Osteocyte (in vitro differentiated cells): ENCODE measurements around the gene FCRLA. TPM values are rescaled to one million over a fixed set of nuclear protein-coding genes. Genes with fewer than 3 reads are reported as not detected.
"Not testable (repeated sequence)": the region's sequence is repeated elsewhere in the genome, so short reads cannot be mapped to it uniquely, and the experiment has no call there.

Source experiments
- DNase-seq: peaks from one replicate; pipeline ENCODE4 v3.0.0; 2021; ENCODE audit warnings: mixed read lengths; ENCODE audit not compliant: unreplicated experiment; ENCODE audit errors: extremely low spot score
- H3K27ac Mint-ChIP-seq: one replicate; pipeline ENCODE4 v1.8.0; 2021; ENCODE audit warnings: mild to moderate bottlenecking, mixed read lengths; ENCODE audit not compliant: unreplicated experiment
- H3K27me3 Mint-ChIP-seq: one replicate; pipeline ENCODE4 v1.8.0; 2021; ENCODE audit warnings: mixed read lengths; ENCODE audit not compliant: unreplicated experiment
- H3K36me3 Mint-ChIP-seq: one replicate; pipeline ENCODE4 v1.8.0; 2021; ENCODE audit warnings: mixed read lengths; ENCODE audit not compliant: unreplicated experiment
- H3K4me1 Mint-ChIP-seq: one replicate; pipeline ENCODE4 v1.8.0; 2021; ENCODE audit warnings: mixed read lengths; ENCODE audit not compliant: unreplicated experiment
- H3K4me3 Mint-ChIP-seq: one replicate; pipeline ENCODE4 v1.8.0; 2021; ENCODE audit warnings: mild to moderate bottlenecking, moderate library complexity, mixed read lengths; ENCODE audit not compliant: unreplicated experiment
- H3K9me3 Mint-ChIP-seq: one replicate; pipeline ENCODE4 v1.8.0; 2021; ENCODE audit warnings: mixed read lengths; ENCODE audit not compliant: unreplicated experiment
- total RNA-seq: library from RNA; stranded (reverse); gene quantifications from 2 replicates; pipeline ENCODE4 v1.2.1, GENCODE V29; 2021
- TF ChIP-seq, protein P1 (sequence below): fragments of 200-600 bp; sonication (generic); IDR thresholded peaks from 2 replicates; pipeline ENCODE4 v1.5.0; 2021; ENCODE audit warnings: antibody characterized with exemption, mild to moderate bottlenecking, moderate library complexity

The FCRLA gene
- total RNA-seq, 1 donor from 2014 or later: not detected

- TF ChIP-seq, protein P1, sequence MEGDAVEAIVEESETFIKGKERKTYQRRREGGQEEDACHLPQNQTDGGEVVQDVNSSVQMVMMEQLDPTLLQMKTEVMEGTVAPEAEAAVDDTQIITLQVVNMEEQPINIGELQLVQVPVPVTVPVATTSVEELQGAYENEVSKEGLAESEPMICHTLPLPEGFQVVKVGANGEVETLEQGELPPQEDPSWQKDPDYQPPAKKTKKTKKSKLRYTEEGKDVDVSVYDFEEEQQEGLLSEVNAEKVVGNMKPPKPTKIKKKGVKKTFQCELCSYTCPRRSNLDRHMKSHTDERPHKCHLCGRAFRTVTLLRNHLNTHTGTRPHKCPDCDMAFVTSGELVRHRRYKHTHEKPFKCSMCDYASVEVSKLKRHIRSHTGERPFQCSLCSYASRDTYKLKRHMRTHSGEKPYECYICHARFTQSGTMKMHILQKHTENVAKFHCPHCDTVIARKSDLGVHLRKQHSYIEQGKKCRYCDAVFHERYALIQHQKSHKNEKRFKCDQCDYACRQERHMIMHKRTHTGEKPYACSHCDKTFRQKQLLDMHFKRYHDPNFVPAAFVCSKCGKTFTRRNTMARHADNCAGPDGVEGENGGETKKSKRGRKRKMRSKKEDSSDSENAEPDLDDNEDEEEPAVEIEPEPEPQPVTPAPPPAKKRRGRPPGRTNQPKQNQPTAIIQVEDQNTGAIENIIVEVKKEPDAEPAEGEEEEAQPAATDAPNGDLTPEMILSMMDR: no peak
- Mint-ChIP-seq H3K4me1 (no peaks in the 10 kb centered on the region), H3K36me3 (no peaks in the 10 kb centered on the region), H3K27me3 (peaks cover 29% of the 10 kb centered on the region), H3K9me3 (no peaks in the 10 kb centered on the region), H3K27ac (no peak overlapping the region), H3K4me3 (no peak overlapping the region)
- DNase-seq: peak; percentile 44
Observed at GRCh38 chr1:161691846-161692245, 15.2 kb upstream of the FCRLA start.

- H3K36me3 Mint-ChIP-seq, H3K27ac Mint-ChIP-seq, H3K4me1 Mint-ChIP-seq, H3K9me3 Mint-ChIP-seq, H3K4me3 Mint-ChIP-seq: not testable (repeated sequence)
- peaks cover 38% of the 10 kb centered on the region for H3K27me3 Mint-ChIP-seq
- DNase-seq: peak; percentile 62
Observed at GRCh38 chr1:161693020-161693712, 13.9 kb upstream of the FCRLA start.

DNA sequence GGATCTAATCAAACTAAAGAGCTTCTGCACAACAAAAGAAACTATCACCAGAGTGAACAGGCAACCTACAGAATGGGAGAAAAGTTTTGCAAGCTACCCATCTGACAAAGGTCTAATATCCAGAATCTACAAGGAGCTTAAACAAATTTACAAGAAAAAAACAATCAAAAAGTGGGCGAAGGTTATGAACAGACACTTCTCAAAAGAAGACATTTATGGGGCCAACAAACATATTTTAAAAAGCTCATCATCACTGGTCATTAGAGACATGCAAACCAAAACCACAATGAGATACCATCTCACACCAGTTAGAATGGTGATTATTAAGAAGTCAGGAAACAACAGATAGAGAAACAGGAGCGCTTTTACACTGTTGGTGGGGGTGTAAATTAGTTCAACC, 8.7 kb upstream of the FCRLA start:
- H3K4me1 Mint-ChIP-seq, H3K27ac Mint-ChIP-seq, H3K36me3 Mint-ChIP-seq: not testable (repeated sequence)

DNA sequence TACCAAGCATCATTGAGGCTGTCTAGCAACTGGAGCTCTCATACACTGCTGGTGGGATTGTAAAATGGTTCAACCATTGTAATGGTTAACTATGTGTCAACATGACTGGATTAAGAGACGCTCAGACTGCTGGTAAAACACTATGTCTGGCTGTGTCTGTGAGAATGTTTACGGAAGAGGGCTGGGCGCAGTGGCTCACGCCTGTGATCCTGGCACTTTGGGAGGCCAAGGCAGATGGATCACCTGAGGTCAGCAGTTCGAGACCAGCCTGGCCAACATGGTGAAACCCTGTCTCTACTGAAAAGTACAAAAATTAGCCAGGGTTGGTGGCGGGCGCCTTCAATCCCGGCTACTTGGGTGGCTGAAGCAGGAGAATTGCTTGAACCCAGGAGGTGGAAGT, 4.8 kb upstream of the FCRLA start:
- TF ChIP-seq, protein P1: no peak
- no peaks in the 10 kb centered on the region for H3K9me3 Mint-ChIP-seq
- no peak overlapping the region for H3K27ac Mint-ChIP-seq
- no peak overlapping the region for H3K4me3 Mint-ChIP-seq
- H3K36me3 Mint-ChIP-seq: no peaks in the 10 kb centered on the region
- peak; percentile 64 for DNase-seq
- H3K4me1 Mint-ChIP-seq: no peaks in the 10 kb centered on the region
- peaks cover 29% of the 10 kb centered on the region for H3K27me3 Mint-ChIP-seq

More for the DNA sequence above, 8.7 kb upstream of the FCRLA start:
- H3K4me3 Mint-ChIP-seq, H3K9me3 Mint-ChIP-seq, DNase-seq: not testable (repeated sequence)
- peaks cover 43% of the 10 kb centered on the region for H3K27me3 Mint-ChIP-seq

DNA sequence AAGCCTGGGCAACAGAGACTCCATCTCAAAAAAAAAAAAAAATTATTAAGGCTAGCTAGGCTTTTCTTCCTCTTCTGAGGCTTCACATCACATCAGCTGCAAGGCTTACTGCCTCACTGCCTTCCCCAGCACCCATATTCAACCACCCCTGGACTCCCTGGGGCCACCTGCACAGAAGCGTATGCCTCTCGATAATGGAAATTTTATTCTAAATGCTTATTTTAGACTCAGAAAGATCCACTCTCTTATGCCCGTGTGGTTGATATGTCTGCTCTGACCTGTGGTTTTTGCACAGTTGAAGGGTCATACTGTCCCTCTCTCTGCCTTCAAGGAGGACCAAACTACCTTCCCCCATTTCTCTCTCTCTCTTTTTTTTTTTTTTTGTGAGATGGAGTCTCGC, 1.5 kb upstream of the FCRLA start:
- Mint-ChIP-seq H3K4me1 (no peaks in the 10 kb centered on the region), H3K27me3 (peaks cover 18% of the 10 kb centered on the region), H3K4me3 (no peak overlapping the region), H3K36me3 (no peaks in the 10 kb centered on the region), H3K27ac (no peak overlapping the region), H3K9me3 (no peaks in the 10 kb centered on the region)
- no peak for DNase-seq
- TF ChIP-seq, protein P1: no peak

- Mint-ChIP-seq H3K4me3 (no peak overlapping the region), H3K9me3 (no peaks in the 10 kb centered on the region), H3K36me3 (no peaks in the 10 kb centered on the region), H3K4me1 (no peaks in the 10 kb centered on the region), H3K27ac (no peak overlapping the region), H3K27me3 (peaks cover 18% of the 10 kb centered on the region)
- TF ChIP-seq, protein P1: no peak
- no peak for DNase-seq
Observed at GRCh38 chr1:161706113-161706481, 932 bp upstream of the FCRLA start.
